Uterus (tissue), 2 donors: Measurements from ENCODE around the gene RNF141.

Experiments used
- POLR2A ChIP-seq, 2 donors: fragments of 450-650 bp; IDR thresholded peaks; one replicate each; pipeline ENCODE4 v1.6.1; 2016; ENCODE audit warnings: antibody characterized with exemption in 2 of 2, mild to moderate bottlenecking in 1 of 2, moderate library complexity in 1 of 2
- TF ChIP-seq, protein P1 (sequence below), 4 experiments: fragments of 200-600 bp in 2 of 4; fragments of 450-650 bp in 2 of 4; sonication (generic) in 2 of 4; IDR thresholded peaks; one replicate each; pipeline ENCODE4 v1.5.1; 2016 to 2019; ENCODE audit warnings: antibody characterized with exemption in 4 of 4, mild to moderate bottlenecking in 2 of 4, moderate library complexity in 1 of 4

DNA sequence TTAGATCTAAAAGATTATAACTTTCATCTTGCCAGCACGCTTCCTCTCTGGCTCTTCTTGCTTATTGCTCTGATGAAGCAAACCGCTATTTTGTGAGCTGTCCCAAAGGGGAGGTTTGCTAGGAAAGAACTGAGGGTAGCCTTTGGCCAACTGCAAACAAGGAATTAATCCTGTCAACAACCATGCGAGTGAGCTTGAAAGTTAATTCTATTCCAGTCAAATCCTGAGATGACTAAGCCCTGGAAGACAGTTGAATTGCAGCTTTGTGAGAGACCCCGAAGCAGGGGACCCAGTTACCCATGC, 10.3 kb upstream of the RNF141 start:
- TF ChIP-seq, protein P1, sequence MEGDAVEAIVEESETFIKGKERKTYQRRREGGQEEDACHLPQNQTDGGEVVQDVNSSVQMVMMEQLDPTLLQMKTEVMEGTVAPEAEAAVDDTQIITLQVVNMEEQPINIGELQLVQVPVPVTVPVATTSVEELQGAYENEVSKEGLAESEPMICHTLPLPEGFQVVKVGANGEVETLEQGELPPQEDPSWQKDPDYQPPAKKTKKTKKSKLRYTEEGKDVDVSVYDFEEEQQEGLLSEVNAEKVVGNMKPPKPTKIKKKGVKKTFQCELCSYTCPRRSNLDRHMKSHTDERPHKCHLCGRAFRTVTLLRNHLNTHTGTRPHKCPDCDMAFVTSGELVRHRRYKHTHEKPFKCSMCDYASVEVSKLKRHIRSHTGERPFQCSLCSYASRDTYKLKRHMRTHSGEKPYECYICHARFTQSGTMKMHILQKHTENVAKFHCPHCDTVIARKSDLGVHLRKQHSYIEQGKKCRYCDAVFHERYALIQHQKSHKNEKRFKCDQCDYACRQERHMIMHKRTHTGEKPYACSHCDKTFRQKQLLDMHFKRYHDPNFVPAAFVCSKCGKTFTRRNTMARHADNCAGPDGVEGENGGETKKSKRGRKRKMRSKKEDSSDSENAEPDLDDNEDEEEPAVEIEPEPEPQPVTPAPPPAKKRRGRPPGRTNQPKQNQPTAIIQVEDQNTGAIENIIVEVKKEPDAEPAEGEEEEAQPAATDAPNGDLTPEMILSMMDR (IDR thresholded peaks at IDR 0.05) = no peak
- no peak for TF ChIP-seq POLR2A (IDR thresholded peaks at IDR 0.05)
